GM12865 (cell line): Measurements from ENCODE around the gene TNFSF10.

ENCODE experiments used
- DNase-seq: peaks from one replicate; pipeline ENCODE4 v3.0.0; 2010; ENCODE audit warnings: low read depth
- H3K4me3 ChIP-seq: 2 replicates; pipeline ENCODE4 v1.5.1; 2011; ENCODE audit warnings: mild to moderate bottlenecking, low read depth, low read length, control low read depth
- TF ChIP-seq, protein P1 (sequence below): IDR thresholded peaks from 2 replicates; pipeline ENCODE4 v1.5.1; 2011; ENCODE audit warnings: low read length, control low read depth, low read depth, inconsistent platforms; ENCODE audit not compliant: insufficient read depth; ENCODE audit errors: missing control alignments

The TNFSF10 gene

GRCh38 chr3:172561897-172562640, 38.8 kb upstream of the TNFSF10 start:
- no peak overlapping the region for H3K4me3 ChIP-seq
- DNase-seq: no peak
- TF ChIP-seq, protein P1, sequence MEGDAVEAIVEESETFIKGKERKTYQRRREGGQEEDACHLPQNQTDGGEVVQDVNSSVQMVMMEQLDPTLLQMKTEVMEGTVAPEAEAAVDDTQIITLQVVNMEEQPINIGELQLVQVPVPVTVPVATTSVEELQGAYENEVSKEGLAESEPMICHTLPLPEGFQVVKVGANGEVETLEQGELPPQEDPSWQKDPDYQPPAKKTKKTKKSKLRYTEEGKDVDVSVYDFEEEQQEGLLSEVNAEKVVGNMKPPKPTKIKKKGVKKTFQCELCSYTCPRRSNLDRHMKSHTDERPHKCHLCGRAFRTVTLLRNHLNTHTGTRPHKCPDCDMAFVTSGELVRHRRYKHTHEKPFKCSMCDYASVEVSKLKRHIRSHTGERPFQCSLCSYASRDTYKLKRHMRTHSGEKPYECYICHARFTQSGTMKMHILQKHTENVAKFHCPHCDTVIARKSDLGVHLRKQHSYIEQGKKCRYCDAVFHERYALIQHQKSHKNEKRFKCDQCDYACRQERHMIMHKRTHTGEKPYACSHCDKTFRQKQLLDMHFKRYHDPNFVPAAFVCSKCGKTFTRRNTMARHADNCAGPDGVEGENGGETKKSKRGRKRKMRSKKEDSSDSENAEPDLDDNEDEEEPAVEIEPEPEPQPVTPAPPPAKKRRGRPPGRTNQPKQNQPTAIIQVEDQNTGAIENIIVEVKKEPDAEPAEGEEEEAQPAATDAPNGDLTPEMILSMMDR: no peak

- TF ChIP-seq, protein P1: no peak
- DNase-seq: no peak
- H3K4me3 ChIP-seq: no peak overlapping the region
Measured at GRCh38 chr3:172560586-172560985, 37.4 kb upstream of the TNFSF10 start.

GRCh38 chr3:172560026-172560425, 36.8 kb upstream of the TNFSF10 start:
- no peak for DNase-seq
- H3K4me3 ChIP-seq: no peak overlapping the region
- TF ChIP-seq, protein P1: no peak

- DNase-seq: no peak
- H3K4me3 ChIP-seq: no peak overlapping the region
- TF ChIP-seq, protein P1: no peak
Measured at GRCh38 chr3:172559020-172559419, 35.8 kb upstream of the TNFSF10 start.

DNA sequence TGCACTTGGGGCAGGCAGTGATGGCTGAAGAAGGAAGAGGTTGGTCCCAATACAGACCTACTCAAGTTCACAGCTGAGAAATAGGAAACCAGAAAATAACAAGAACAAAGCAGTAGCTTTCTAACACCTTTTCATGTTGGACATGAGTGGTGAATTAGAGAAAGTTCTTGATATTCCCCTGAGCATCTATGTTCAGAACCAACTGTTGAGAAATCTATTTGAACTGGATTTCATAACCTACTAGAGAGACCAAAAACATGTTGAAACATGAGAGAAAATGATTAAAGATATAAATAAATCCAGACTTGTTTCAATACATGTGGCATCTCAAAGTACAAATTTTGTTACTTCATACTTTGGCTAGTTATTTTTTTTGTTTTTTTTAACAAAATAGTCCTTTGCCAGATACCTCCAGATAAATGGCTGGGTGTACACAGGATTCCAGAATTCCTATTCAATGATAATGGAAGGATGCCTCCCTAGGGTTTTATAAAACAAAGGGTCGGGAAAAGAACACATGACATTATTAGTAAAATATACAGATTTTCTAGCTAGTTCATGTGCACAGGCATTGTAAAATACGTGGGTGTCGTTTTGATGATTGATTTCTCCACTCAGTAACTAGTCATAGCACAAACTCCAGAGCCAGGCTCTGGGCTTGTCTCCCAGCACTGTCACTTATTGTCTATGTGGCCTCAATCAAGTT, 34.4 kb upstream of the TNFSF10 start:
- H3K4me3 ChIP-seq: no peak overlapping the region
- TF ChIP-seq, protein P1: no peak
- no peak for DNase-seq

- TF ChIP-seq, protein P1: no peak
- no peak for DNase-seq
- no peak overlapping the region for H3K4me3 ChIP-seq
Measured at GRCh38 chr3:172553526-172554252, 30.5 kb upstream of the TNFSF10 start.
